Testis (tissue), 3 donors: ENCODE results near the gene MGME1. TPM values are rescaled to one million over a fixed set of nuclear protein-coding genes. Genes with fewer than 3 reads are reported as not detected.

Experiments used
- DNase-seq: peaks from one replicate; pipeline ENCODE4 v3.0.0-alpha.2; 2019
- H3K27ac ChIP-seq, 2 donors: fragments of 200-600 bp; sonication (generic); one replicate each; pipeline ENCODE4 v1.5.1; 2019
- H3K27me3 ChIP-seq: fragments of 200-600 bp; sonication (generic); one replicate; pipeline ENCODE4 v1.5.1; 2019
- H3K36me3 ChIP-seq: fragments of 200-600 bp; sonication (generic); one replicate; pipeline ENCODE4 v1.5.1; 2017; ENCODE audit warnings: low read depth; ENCODE audit errors: missing control alignments
- H3K4me1 ChIP-seq: fragments of 200-600 bp; sonication (generic); one replicate; pipeline ENCODE4 v1.5.1; 2019
- H3K4me3 ChIP-seq, 2 donors: fragments of 200-600 bp; sonication (generic); one replicate each; pipeline ENCODE4 v1.5.1; 2017 to 2019
- H3K9me3 ChIP-seq: fragments of 200-600 bp; sonication (generic); one replicate; pipeline ENCODE4 v1.5.1; 2017
- POLR2A ChIP-seq: fragments of 450-650 bp; IDR thresholded peaks from one replicate; pipeline ENCODE4 v1.6.1; 2017; ENCODE audit warnings: antibody characterized with exemption, mild to moderate bottlenecking, moderate library complexity
- WGBS, 2 donors: methylation state at CpG; one replicate each; pipeline ENCODE4 v1.1.5; 2018; 5-methylcytosine and 5-hydroxymethylcytosine counted together
- intact Hi-C: fragments of 100-400 bp; cut with DNase I; formaldehyde crosslinking; loops from one replicate; pipeline ENCODE4 v1.15.1; 2023; ENCODE audit warnings: low total_unique reads
- polyA plus RNA-seq: library from polyadenylated mRNA; stranded (reverse); fragments of 350-450 nt; fragmentation: Illumina TruSeq; extraction: RNeasy Lipid Tissue Mini Kit (QIAGEN cat#74804); gene quantifications from one replicate; pipeline ENCODE4 v1.2.3, GENCODE V29; 2014; ENCODE audit warnings: low read depth, low replicate concordance; ENCODE audit not compliant: insufficient read depth
- total RNA-seq, 2 donors: library from RNA; depleted of rRNA; stranded (reverse); fragments of >200 nt; gene quantifications; one replicate each; pipeline ENCODE4 v1.2.3, GENCODE V29; 2016
- TF ChIP-seq, protein P1 (sequence below), 3 experiments: fragments of 450-650 bp in 2 of 3; fragments of 200-600 bp in 1 of 3; sonication (generic) in 1 of 3; IDR thresholded peaks; one replicate each; pipeline ENCODE4 v1.5.1; 2016 to 2019; ENCODE audit warnings: antibody characterized with exemption in 3 of 3, mild to moderate bottlenecking in 2 of 3, moderate library complexity in 1 of 3

Gene MGME1
- total and polyA plus RNA-seq, 3 donors from 2014 or later: 15.5 to 22.3 (median 17.4) TPM

DNA sequence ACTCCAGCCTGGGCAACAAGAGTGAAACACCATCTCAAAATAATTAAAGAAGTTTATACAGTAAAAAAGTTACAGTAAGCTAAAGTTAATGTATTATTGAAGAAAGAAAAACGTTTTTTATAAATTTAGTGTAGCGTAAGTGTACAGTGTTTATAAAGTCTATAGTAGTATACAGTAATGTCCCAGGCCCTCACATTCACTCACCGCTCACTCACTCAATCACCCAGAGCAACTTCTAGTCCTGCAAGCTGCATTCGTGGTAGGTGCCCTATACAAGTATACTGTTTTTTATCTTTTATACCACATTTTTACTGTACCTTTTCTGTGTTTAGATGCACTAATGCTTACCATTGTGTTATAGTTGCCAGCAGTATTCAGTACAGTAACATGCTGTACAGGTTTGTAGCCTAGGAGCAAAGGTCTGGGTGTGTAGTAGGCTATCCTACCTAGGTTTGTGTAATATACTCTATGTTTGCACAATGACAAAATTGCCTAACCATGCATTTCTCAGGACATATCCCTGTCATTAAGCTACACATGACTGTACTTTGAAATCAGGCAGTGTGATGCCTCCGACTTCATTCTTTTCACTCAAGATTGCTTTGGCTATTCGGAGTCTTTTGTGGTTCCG, 16.7 kb downstream of the MGME1 start:
- no peaks in the 10 kb centered on the region for H3K9me3 ChIP-seq
- intact Hi-C loops: no loop called here
- H3K36me3 ChIP-seq: no peaks in the 10 kb centered on the region
- no peak overlapping the region for H3K27ac ChIP-seq
- no peak for DNase-seq
- TF ChIP-seq, protein P1, sequence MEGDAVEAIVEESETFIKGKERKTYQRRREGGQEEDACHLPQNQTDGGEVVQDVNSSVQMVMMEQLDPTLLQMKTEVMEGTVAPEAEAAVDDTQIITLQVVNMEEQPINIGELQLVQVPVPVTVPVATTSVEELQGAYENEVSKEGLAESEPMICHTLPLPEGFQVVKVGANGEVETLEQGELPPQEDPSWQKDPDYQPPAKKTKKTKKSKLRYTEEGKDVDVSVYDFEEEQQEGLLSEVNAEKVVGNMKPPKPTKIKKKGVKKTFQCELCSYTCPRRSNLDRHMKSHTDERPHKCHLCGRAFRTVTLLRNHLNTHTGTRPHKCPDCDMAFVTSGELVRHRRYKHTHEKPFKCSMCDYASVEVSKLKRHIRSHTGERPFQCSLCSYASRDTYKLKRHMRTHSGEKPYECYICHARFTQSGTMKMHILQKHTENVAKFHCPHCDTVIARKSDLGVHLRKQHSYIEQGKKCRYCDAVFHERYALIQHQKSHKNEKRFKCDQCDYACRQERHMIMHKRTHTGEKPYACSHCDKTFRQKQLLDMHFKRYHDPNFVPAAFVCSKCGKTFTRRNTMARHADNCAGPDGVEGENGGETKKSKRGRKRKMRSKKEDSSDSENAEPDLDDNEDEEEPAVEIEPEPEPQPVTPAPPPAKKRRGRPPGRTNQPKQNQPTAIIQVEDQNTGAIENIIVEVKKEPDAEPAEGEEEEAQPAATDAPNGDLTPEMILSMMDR (IDR thresholded peaks at IDR 0.05): no peak
- no peak for TF ChIP-seq POLR2A
- H3K27me3 ChIP-seq: no peaks in the 10 kb centered on the region
- no peak overlapping the region for H3K4me3 ChIP-seq
- no peaks in the 10 kb centered on the region for H3K4me1 ChIP-seq
- WGBS, 2 donors: 90 to 92% methylated on average over 7 of the region's 7 CpGs

DNA sequence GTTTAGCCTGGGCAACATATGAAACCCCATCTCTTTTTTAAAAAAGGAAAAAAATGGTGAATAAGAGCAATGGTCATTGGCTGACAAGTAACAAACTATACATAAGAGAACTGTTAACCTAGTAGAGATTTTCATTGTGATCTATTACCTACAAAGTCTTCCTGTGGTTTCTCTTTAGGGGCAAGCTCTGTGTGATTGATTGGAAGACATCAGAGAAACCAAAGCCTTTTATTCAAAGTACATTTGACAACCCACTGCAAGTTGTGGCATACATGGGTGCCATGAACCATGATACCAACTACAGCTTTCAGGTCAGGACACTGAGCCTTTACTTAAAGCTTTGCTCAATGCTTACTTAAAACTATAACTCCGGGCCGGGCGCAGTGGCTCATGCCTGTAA, 19.2 kb downstream of the MGME1 start:
- no peak for DNase-seq
- 67 to 100% methylated on average over 1 to 3 of the region's 3 CpGs for WGBS, 2 donors
- Histone ChIP-seq H3K4me1 (no peaks in the 10 kb centered on the region), H3K36me3 (no peaks in the 10 kb centered on the region), H3K27me3 (no peaks in the 10 kb centered on the region), H3K4me3 (no peak overlapping the region), H3K27ac (no peak overlapping the region), H3K9me3 (no peaks in the 10 kb centered on the region)
- intact Hi-C loops: no loop called here
- TF ChIP-seq POLR2A: no peak
- TF ChIP-seq, protein P1 (IDR thresholded peaks at IDR 0.05): no peak

DNA sequence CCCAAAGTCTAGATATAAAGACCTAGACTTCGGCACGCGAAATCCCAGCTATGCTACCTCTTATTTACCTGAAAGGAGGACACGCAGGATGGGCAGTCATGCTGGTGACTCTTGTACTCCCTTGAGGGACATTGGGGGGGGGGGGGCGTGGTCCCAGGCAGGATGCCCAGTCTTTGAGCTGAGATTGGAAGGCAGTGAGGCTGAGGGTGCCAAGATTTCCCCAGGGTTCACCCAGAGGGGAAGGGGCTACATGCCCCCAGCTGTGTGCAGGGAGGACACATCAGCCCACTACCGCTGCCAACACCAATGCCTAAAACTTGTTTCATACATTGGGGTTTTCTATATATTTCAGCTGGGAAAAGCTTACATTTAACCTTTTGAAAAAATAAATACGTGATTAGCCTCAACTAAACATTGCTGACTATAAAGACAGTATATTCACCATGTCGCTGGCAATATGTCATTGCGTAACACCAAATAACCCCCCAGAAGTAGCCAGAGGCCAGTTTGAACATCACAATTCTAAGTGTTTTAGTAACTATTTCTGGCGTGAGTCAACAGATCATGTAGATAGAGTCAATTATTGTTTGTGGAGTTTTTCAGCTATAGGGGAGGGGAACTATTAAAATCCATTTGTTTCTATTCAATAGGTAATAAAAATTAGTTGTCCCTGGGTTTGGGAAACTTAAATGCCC, 21.6 kb downstream of the MGME1 start:
- 89 to 94% methylated on average over 10 of the region's 10 CpGs for WGBS, 2 donors
- Histone ChIP-seq H3K27me3 (no peaks in the 10 kb centered on the region), H3K4me3 (no peak overlapping the region), H3K9me3 (no peaks in the 10 kb centered on the region), H3K4me1 (no peaks in the 10 kb centered on the region), H3K27ac (no peak overlapping the region), H3K36me3 (no peaks in the 10 kb centered on the region)
- intact Hi-C loops: no loop called here
- DNase-seq: no peak
- TF ChIP-seq, protein P1 (IDR thresholded peaks at IDR 0.05): no peak
- no peak for TF ChIP-seq POLR2A

DNA sequence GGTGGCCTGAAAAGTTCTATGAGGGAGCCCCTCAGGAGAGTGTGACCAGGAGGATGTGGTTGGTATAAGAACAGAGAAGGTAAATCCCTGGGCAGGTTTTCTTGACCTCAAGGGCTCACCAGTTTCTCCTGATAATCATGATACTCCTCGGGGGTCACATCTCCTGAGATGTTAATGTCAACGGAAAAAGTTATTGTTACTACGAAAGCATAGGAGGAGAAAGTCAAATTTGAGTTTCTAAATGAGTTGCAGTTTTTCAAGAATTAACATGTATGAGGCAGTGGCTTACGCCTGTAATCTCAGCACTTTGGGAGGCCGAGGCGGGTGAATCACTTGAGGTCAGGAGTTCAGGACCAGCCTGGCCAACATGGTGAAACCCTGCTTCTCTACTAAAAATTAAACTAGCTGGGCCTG, 23.4 kb downstream of the MGME1 start:
- no peaks in the 10 kb centered on the region for H3K4me1 ChIP-seq
- no peak for DNase-seq
- no peak overlapping the region for H3K4me3 ChIP-seq
- H3K27me3 ChIP-seq: no peaks in the 10 kb centered on the region
- intact Hi-C loops: no loop called here
- no peaks in the 10 kb centered on the region for H3K36me3 ChIP-seq
- TF ChIP-seq, protein P1 (IDR thresholded peaks at IDR 0.05): no peak
- TF ChIP-seq POLR2A: no peak
- no peaks in the 10 kb centered on the region for H3K9me3 ChIP-seq
- 86 to 91% methylated on average over 6 of the region's 6 CpGs for WGBS, 2 donors
- H3K27ac ChIP-seq: no peak overlapping the region
